ENCODE data around the gene CES5A.
"Not testable (repeated sequence)": the region's sequence is repeated elsewhere in the genome, so short reads cannot be mapped to it uniquely, and the experiment has no call there.

The CES5A gene

DNA sequence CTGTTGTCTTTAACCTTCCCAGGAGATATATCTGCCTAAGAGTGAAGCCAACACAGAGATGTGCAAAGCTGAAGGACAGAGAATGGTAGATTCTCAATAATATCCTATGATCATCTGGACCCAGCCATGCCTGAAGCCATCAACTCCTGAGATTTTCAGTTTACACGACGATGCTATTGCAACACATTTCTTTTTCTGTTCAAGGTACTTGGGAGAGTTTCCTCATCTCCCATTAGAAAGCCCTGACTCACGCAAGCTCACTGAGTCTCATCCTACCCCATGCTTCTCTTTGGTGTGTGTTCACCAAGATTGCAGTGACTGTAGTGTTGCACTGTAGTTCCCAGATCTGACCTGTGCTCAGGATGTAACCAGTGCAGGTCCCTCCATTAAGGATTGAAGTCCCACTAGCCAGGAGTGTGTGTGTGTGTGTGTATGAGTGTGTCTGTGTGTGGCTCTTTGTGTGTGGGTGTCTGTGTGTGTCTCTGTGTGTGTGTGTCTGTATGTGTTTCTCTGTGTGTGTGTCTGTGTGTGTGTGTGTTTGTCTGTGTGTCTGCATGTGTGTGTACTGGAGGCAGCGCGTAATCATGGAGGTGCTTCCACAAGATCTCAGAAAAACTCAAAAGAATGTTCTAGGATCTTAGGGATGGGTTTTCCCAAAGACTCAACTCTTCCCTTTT, 57.8 kb downstream of the CES5A start:
- Histone ChIP-seq H3K9ac (ENCODE audit: low read length) (no peak overlapping the region), H3K27ac (ENCODE audit: low read depth, low read length) (no peak overlapping the region), H3K36me3 (ENCODE audit: control insufficient read depth, insufficient read depth, low read length) (no peaks in the 10 kb centered on the region), H3K4me3 (ENCODE audit: low read length) (no peak overlapping the region), H3K4me1 (ENCODE audit: control insufficient read depth, insufficient read depth, low read length) (no peaks in the 10 kb centered on the region), H3K27me3 (ENCODE audit: control insufficient read depth, insufficient read depth, low read length) (no peaks in the 10 kb centered on the region)

GRCh38 chr16:55816222-55816621, 59.0 kb downstream of the CES5A start:
- not testable (repeated sequence) for H3K36me3 ChIP-seq (ENCODE audit: control insufficient read depth, insufficient read depth, low read length); H3K27me3 ChIP-seq (ENCODE audit: control insufficient read depth, insufficient read depth, low read length); H3K27ac ChIP-seq (ENCODE audit: low read depth, low read length)

DNA sequence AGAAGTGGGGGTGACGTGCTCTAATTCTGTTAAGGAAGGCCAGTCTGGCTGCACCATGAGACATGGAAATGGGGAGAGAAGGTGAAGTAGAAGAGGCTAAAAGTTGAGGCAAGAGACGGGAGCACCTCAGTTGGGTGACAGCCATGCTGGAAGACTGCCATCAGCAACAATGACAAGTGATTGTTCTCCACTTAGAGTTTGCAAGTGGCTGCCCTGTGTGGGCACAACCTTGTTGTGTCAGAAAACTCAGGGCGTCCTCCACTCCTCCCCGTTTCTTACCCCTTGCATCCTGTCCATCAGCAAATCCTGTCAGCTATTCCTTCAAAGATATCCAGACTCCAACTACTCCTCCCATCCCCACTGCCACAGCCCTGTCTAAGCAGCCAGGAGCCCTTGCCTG, 59.9 kb downstream of the CES5A start:
- no peaks in the 10 kb centered on the region for H3K27me3 ChIP-seq (ENCODE audit: control insufficient read depth, insufficient read depth, low read length)
- H3K36me3 ChIP-seq (ENCODE audit: control insufficient read depth, insufficient read depth, low read length), result no peaks in the 10 kb centered on the region
- H3K27ac ChIP-seq (ENCODE audit: low read depth, low read length), result no peak overlapping the region
- no peak overlapping the region for H3K9ac ChIP-seq (ENCODE audit: low read length)
- no peak overlapping the region for H3K4me3 ChIP-seq (ENCODE audit: low read length)
- H3K4me1 ChIP-seq (ENCODE audit: control insufficient read depth, insufficient read depth, low read length), result no peaks in the 10 kb centered on the region

More at GRCh38 chr16:55816222-55816621, 59.0 kb downstream of the CES5A start:
- H3K9ac ChIP-seq (ENCODE audit: low read length); H3K4me3 ChIP-seq (ENCODE audit: low read length); H3K4me1 ChIP-seq (ENCODE audit: control insufficient read depth, insufficient read depth, low read length): not testable (repeated sequence)

DNA sequence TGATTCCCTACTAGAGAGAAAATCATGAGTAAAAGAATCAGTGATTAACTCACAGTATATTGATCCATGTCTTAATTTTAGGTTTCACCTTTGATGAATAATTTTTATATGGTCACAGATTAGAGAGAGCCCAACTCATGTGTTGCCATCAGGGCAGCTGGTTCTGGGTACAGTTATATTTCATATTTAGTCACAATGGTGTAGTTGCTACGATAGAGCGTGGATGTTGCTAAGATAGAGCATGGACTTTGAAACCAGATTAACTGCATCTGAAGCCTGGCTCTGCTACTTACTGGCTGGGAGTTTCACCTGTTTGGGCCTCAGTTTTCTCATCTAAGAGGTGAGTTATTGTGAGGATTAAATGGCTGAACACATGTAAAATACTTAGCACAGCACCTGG, 61.0 kb downstream of the CES5A start:
- H3K27ac ChIP-seq (ENCODE audit: low read depth, low read length); H3K36me3 ChIP-seq (ENCODE audit: control insufficient read depth, insufficient read depth, low read length); H3K27me3 ChIP-seq (ENCODE audit: control insufficient read depth, insufficient read depth, low read length): not testable (repeated sequence)

DNA sequence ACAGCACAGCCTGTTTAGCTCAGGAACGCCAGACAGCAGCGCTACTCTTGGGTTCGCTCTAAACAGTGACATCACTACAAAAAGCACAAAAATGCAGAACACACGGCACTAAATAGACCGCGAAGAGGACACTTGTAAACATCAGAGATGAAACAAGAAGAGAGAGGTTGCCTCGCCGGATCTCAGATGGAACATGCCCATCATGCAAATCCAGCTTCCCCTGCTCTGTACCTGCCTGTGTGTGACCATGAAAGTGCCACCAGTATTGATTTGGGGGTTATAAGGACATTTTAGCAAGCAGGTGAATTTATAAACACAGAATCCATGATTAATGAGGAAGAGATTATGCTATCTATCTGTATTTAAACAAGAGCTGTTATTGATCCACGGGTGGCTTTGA, 61.4 kb downstream of the CES5A start:
- H3K9ac ChIP-seq (ENCODE audit: low read length); H3K4me1 ChIP-seq (ENCODE audit: control insufficient read depth, insufficient read depth, low read length); H3K27me3 ChIP-seq (ENCODE audit: control insufficient read depth, insufficient read depth, low read length); H3K4me3 ChIP-seq (ENCODE audit: low read length); H3K27ac ChIP-seq (ENCODE audit: low read depth, low read length); H3K36me3 ChIP-seq (ENCODE audit: control insufficient read depth, insufficient read depth, low read length): not testable (repeated sequence)

More for the DNA sequence above, 61.0 kb downstream of the CES5A start:
- H3K9ac ChIP-seq (ENCODE audit: low read length); H3K4me3 ChIP-seq (ENCODE audit: low read length); H3K4me1 ChIP-seq (ENCODE audit: control insufficient read depth, insufficient read depth, low read length): not testable (repeated sequence)

DNA sequence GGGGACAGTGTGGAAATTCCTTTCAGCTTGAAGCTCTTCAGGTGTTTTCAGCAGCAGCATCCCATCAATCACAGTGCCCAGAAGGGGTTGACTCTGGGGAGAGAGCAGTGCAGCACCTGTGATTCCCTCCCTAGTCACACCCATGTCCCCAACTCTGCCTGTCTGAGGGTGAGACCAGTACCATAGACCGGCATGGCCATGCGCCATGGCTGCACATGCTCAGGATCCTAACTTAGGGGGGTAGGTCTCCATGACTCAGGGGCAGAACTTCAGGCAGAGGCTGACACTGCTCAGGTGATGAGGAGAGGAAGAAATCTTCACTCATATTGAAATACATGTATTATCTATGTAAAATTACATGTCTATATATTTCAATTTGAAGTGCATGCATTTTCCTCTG, 62.2 kb downstream of the CES5A start:
- Histone ChIP-seq H3K36me3 (ENCODE audit: control insufficient read depth, insufficient read depth, low read length) (no peaks in the 10 kb centered on the region), H3K9ac (ENCODE audit: low read length) (no peak overlapping the region), H3K4me3 (ENCODE audit: low read length) (no peak overlapping the region), H3K27me3 (ENCODE audit: control insufficient read depth, insufficient read depth, low read length) (no peaks in the 10 kb centered on the region), H3K27ac (ENCODE audit: low read depth, low read length) (no peak overlapping the region), H3K4me1 (ENCODE audit: control insufficient read depth, insufficient read depth, low read length) (no peaks in the 10 kb centered on the region)

- no peaks in the 10 kb centered on the region for H3K36me3 ChIP-seq (ENCODE audit: control insufficient read depth, insufficient read depth, low read length)
- no peak overlapping the region for H3K9ac ChIP-seq (ENCODE audit: low read length)
- no peaks in the 10 kb centered on the region for H3K27me3 ChIP-seq (ENCODE audit: control insufficient read depth, insufficient read depth, low read length)
- no peak overlapping the region for H3K27ac ChIP-seq (ENCODE audit: low read depth, low read length)
- H3K4me1 ChIP-seq (ENCODE audit: control insufficient read depth, insufficient read depth, low read length), result no peaks in the 10 kb centered on the region
- no peak overlapping the region for H3K4me3 ChIP-seq (ENCODE audit: low read length)
These were observed 63.4 kb downstream of the CES5A start for GRCh38 chr16:55811811-55812210.

GRCh38 chr16:55810451-55810961, 64.7 kb downstream of the CES5A start:
- Histone ChIP-seq H3K27me3 (ENCODE audit: control insufficient read depth, insufficient read depth, low read length) (no peaks in the 10 kb centered on the region), H3K27ac (ENCODE audit: low read depth, low read length) (no peak overlapping the region), H3K36me3 (ENCODE audit: control insufficient read depth, insufficient read depth, low read length) (no peaks in the 10 kb centered on the region), H3K4me1 (ENCODE audit: control insufficient read depth, insufficient read depth, low read length) (no peaks in the 10 kb centered on the region), H3K9ac (ENCODE audit: low read length) (no peak overlapping the region), H3K4me3 (ENCODE audit: low read length) (no peak overlapping the region)

DNA sequence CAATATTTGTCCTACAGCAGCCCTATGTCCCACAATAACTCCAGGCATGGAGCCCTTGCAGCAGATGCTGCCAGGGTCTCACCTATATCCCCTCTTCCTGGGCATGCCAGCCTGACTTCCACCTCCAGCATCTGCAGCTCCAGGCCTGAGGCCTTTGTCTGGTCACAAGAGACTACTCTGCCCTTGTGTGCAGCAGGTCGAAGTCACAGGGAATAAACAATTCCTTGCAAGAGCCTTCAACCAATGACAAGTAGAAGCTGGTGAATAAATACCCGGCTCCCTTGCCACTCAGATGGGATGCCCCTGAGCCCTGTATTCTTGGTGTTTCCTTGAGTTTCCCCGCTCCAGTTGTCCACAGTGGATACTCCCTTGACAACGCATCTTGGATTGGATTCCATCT, 65.3 kb downstream of the CES5A start:
- H3K27ac ChIP-seq (ENCODE audit: low read depth, low read length), result no peak overlapping the region
- no peaks in the 10 kb centered on the region for H3K27me3 ChIP-seq (ENCODE audit: control insufficient read depth, insufficient read depth, low read length)
- no peak overlapping the region for H3K9ac ChIP-seq (ENCODE audit: low read length)
- no peak overlapping the region for H3K4me3 ChIP-seq (ENCODE audit: low read length)
- H3K4me1 ChIP-seq (ENCODE audit: control insufficient read depth, insufficient read depth, low read length), result no peaks in the 10 kb centered on the region
- no peaks in the 10 kb centered on the region for H3K36me3 ChIP-seq (ENCODE audit: control insufficient read depth, insufficient read depth, low read length)

DNA sequence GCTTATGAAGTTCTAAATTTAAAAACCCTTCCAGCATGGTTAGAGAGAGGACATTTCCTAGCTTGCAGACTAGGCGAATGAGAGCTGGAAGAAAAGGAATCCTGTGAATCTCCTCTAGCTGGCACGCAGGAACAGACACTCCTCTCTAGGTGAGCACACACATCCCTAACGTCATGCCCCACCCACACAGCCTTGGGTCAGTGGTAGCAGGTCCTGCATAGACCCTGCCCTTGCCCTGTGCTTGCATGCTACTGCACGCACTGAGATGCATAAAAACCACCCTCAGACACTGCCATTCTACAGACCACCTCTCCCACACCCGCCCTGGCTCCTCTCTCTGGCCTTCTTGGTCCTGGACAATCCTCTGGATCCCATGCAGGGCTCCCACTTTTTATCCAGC, 65.8 kb downstream of the CES5A start:
- H3K36me3 ChIP-seq (ENCODE audit: control insufficient read depth, insufficient read depth, low read length), result no peaks in the 10 kb centered on the region
- no peaks in the 10 kb centered on the region for H3K4me1 ChIP-seq (ENCODE audit: control insufficient read depth, insufficient read depth, low read length)
- no peak overlapping the region for H3K9ac ChIP-seq (ENCODE audit: low read length)
- no peak overlapping the region for H3K4me3 ChIP-seq (ENCODE audit: low read length)
- no peak overlapping the region for H3K27ac ChIP-seq (ENCODE audit: low read depth, low read length)
- H3K27me3 ChIP-seq (ENCODE audit: control insufficient read depth, insufficient read depth, low read length), result no peaks in the 10 kb centered on the region

GRCh38 chr16:55808286-55808685, 66.9 kb downstream of the CES5A start:
- H3K9ac ChIP-seq (ENCODE audit: low read length), result not testable (repeated sequence)

GRCh38 chr16:55805104-55805503, 70.1 kb downstream of the CES5A start:
- H3K4me1 ChIP-seq (ENCODE audit: control insufficient read depth, insufficient read depth, low read length); H3K27ac ChIP-seq (ENCODE audit: low read depth, low read length); H3K27me3 ChIP-seq (ENCODE audit: control insufficient read depth, insufficient read depth, low read length); H3K9ac ChIP-seq (ENCODE audit: low read length); H3K36me3 ChIP-seq (ENCODE audit: control insufficient read depth, insufficient read depth, low read length); H3K4me3 ChIP-seq (ENCODE audit: low read length): not testable (repeated sequence)

More at GRCh38 chr16:55808286-55808685, 66.9 kb downstream of the CES5A start:
- not testable (repeated sequence) for H3K4me3 ChIP-seq (ENCODE audit: low read length); H3K27ac ChIP-seq (ENCODE audit: low read depth, low read length); H3K27me3 ChIP-seq (ENCODE audit: control insufficient read depth, insufficient read depth, low read length); H3K36me3 ChIP-seq (ENCODE audit: control insufficient read depth, insufficient read depth, low read length); H3K4me1 ChIP-seq (ENCODE audit: control insufficient read depth, insufficient read depth, low read length)

DNA sequence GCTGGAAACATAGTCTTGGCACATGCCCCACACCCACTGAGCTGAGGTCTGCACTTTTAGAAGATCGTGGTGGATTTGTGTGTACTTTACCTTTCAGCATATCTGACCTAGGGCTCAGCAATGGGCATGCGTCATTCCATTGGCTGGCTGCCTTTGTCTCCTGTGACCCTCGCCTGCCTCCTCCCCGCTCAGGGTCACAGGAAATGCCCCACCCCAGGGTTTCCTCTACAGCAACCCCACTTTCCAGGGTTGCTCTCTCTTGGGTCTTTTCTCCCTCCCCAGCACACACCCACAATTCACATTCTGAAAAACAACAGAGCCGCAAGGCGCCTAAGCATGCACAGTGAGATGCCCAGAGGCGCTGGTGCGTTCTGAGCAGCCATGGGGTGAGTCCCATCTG, 71.5 kb downstream of the CES5A start:
- not testable (repeated sequence) for H3K27ac ChIP-seq (ENCODE audit: low read depth, low read length); H3K27me3 ChIP-seq (ENCODE audit: control insufficient read depth, insufficient read depth, low read length); H3K36me3 ChIP-seq (ENCODE audit: control insufficient read depth, insufficient read depth, low read length); H3K4me1 ChIP-seq (ENCODE audit: control insufficient read depth, insufficient read depth, low read length); H3K9ac ChIP-seq (ENCODE audit: low read length); H3K4me3 ChIP-seq (ENCODE audit: low read length)
